Suprapubic skin (tissue), 4 donors: ENCODE results near the gene TELO2.

ENCODE experiments used
- CTCF ChIP-seq, 2 donors: fragments of 200-600 bp in 1 of 2; fragments of 450-650 bp in 1 of 2; sonication (generic) in 1 of 2; IDR thresholded peaks; one replicate each; pipeline ENCODE4 v1.5.1; 2016 to 2019; ENCODE audit warnings: antibody characterized with exemption in 2 of 2, mild to moderate bottlenecking in 1 of 2, moderate library complexity in 1 of 2
- EP300 ChIP-seq: sonication (generic); formaldehyde crosslinking; IDR thresholded peaks from one replicate; pipeline ENCODE4 v1.6.1; 2017; ENCODE audit warnings: antibody characterized with exemption
- POLR2A ChIP-seq, 2 donors: fragments of 450-650 bp; IDR thresholded peaks; one replicate each; pipeline ENCODE4 v1.6.1; 2017; ENCODE audit warnings: antibody characterized with exemption in 2 of 2, mild to moderate bottlenecking in 2 of 2, moderate library complexity in 2 of 2
- POLR2AphosphoS5 ChIP-seq, 3 donors: sonication (generic); formaldehyde crosslinking; IDR thresholded peaks; one replicate each; pipeline ENCODE4 v1.6.1; 2017; ENCODE audit warnings: antibody characterized with exemption in 3 of 3

GRCh38 chr16:1532771-1533170 lies 39.6 kb downstream of the TELO2 start:
- no peak for TF ChIP-seq CTCF (IDR thresholded peaks at IDR 0.05)
- TF ChIP-seq EP300, result no peak
- TF ChIP-seq POLR2A (IDR thresholded peaks at IDR 0.05), result no peak
- TF ChIP-seq POLR2AphosphoS5 (IDR thresholded peaks at IDR 0.05), result no peak
